Activated effector memory CD4-positive, alpha-beta T cell treated with Interleukin-2 at 50 U/mL for 16 hours (primary cell): Measurements from ENCODE around the gene GMDS.

Experiments
- DNase-seq: peaks from one replicate; pipeline ENCODE4 v3.0.0-alpha.2; 2020

The GMDS gene

GRCh38 chr6:1820714-1821113 is 424.7 kb downstream of the GMDS start:
- DNase-seq: no peak

- DNase-seq: no peak
These were observed 425.2 kb downstream of the GMDS start for GRCh38 chr6:1820165-1820564.

GRCh38 chr6:1819007-1819406 is 426.4 kb downstream of the GMDS start:
- DNase-seq: no peak

GRCh38 chr6:1817033-1817761 is 428.2 kb downstream of the GMDS start:
- DNase-seq: no peak

- no peak for DNase-seq
These were observed 429.5 kb downstream of the GMDS start for GRCh38 chr6:1815827-1816452.

- no peak for DNase-seq
These were observed 431.1 kb downstream of the GMDS start for GRCh38 chr6:1814279-1814678.

GRCh38 chr6:1812487-1812886 is 432.9 kb downstream of the GMDS start:
- DNase-seq: no peak

- no peak for DNase-seq
These were observed 433.4 kb downstream of the GMDS start for GRCh38 chr6:1812034-1812433.

- DNase-seq: no peak
These were observed 434.5 kb downstream of the GMDS start for GRCh38 chr6:1810880-1811279.

- no peak for DNase-seq
These were observed 436.0 kb downstream of the GMDS start for GRCh38 chr6:1809291-1809988.

- DNase-seq: no peak
These were observed 438.5 kb downstream of the GMDS start for GRCh38 chr6:1806935-1807334.

GRCh38 chr6:1802491-1803395 is 442.7 kb downstream of the GMDS start:
- DNase-seq: no peak

- no peak for DNase-seq
These were observed 444.0 kb downstream of the GMDS start for GRCh38 chr6:1801401-1801800.

GRCh38 chr6:1800845-1801244 is 444.6 kb downstream of the GMDS start:
- DNase-seq: no peak

- DNase-seq: no peak
These were observed 446.5 kb downstream of the GMDS start for GRCh38 chr6:1798965-1799325.

GRCh38 chr6:1798303-1798964 is 447.0 kb downstream of the GMDS start:
- no peak for DNase-seq

- DNase-seq: no peak
These were observed 447.6 kb downstream of the GMDS start for GRCh38 chr6:1797801-1798200.

- no peak for DNase-seq
These were observed 448.5 kb downstream of the GMDS start for GRCh38 chr6:1796706-1797529.

- DNase-seq: no peak
These were observed 449.5 kb downstream of the GMDS start for GRCh38 chr6:1795910-1796309.

- no peak for DNase-seq
These were observed 452.4 kb downstream of the GMDS start for GRCh38 chr6:1792989-1793388.

GRCh38 chr6:1790684-1791083 is 454.7 kb downstream of the GMDS start:
- no peak for DNase-seq

- DNase-seq: no peak
These were observed 456.3 kb downstream of the GMDS start for GRCh38 chr6:1789092-1789491.
